Inferior parietal cortex (tissue), 1 donor: ENCODE measurements around the gene RPL36A.

Experiments used
- DNase-seq: peaks from one replicate; pipeline ENCODE4 v3.0.0-alpha.2; 2016; ENCODE audit errors: extremely low spot score

Gene RPL36A

GRCh38 chrX:101390664-101391525 is at the start of gene RPL36A:
RPL36A (plus strand) TSS chrX:101391011; CDS start chrX:101391044, 33 bp downstream.
- DNase-seq: peak; percentile 88

- DNase-seq: no peak
These were observed 42.9 kb upstream of the RPL36A start for GRCh38 chrX:101347859-101348451.

GRCh38 chrX:101348452-101349192 is 42.2 kb upstream of the RPL36A start, which contains the start of gene TIMM8A:
TIMM8A (minus strand) TSS chrX:101348742; CDS start chrX:101348664, 78 bp downstream.
- DNase-seq: peak; percentile 71

- DNase-seq: no peak
These were observed 41.6 kb upstream of the RPL36A start for GRCh38 chrX:101349193-101349562.

- no peak for DNase-seq
These were observed 33.5 kb upstream of the RPL36A start for GRCh38 chrX:101357166-101357795.

GRCh38 chrX:101359966-101360365 is 30.8 kb upstream of the RPL36A start:
- no peak for DNase-seq

- no peak for DNase-seq
These were observed 30.4 kb upstream of the RPL36A start for GRCh38 chrX:101360390-101360789.

- DNase-seq: no peak
These were observed 28.7 kb upstream of the RPL36A start for GRCh38 chrX:101362116-101362515.

- DNase-seq: no peak
These were observed 28.1 kb upstream of the RPL36A start for GRCh38 chrX:101362757-101363156.

- DNase-seq: no peak
These were observed 25.5 kb upstream of the RPL36A start for GRCh38 chrX:101365301-101365795.

- DNase-seq: no peak
These were observed 22.0 kb upstream of the RPL36A start for GRCh38 chrX:101368800-101369199.

- DNase-seq: no peak
These were observed 21.1 kb upstream of the RPL36A start for GRCh38 chrX:101369687-101370086.

GRCh38 chrX:101370888-101371504 is 19.8 kb upstream of the RPL36A start:
- DNase-seq: no peak

GRCh38 chrX:101377547-101377946 is 13.3 kb upstream of the RPL36A start:
- DNase-seq: no peak

GRCh38 chrX:101383679-101384205 is 7.1 kb upstream of the RPL36A start:
- no peak for DNase-seq

GRCh38 chrX:101385026-101385684 is 5.7 kb upstream of the RPL36A start:
- no peak for DNase-seq

GRCh38 chrX:101385795-101386541 is 4.8 kb upstream of the RPL36A start, which contains the start of gene BTK:
BTK (minus strand) TSS chrX:101386191; CDS start chrX:101375284, 10,907 bp downstream.
- DNase-seq: no peak

- no peak for DNase-seq
These were observed 4.3 kb upstream of the RPL36A start for GRCh38 chrX:101386542-101386885.

- no peak for DNase-seq
These were observed 2.2 kb upstream of the RPL36A start for GRCh38 chrX:101388604-101389003.

GRCh38 chrX:101391831-101392230 is 1.0 kb downstream of the RPL36A start:
- DNase-seq: no peak
